Panc1 (cell line): ENCODE data around the gene TNN. TPM values are rescaled to one million over a fixed set of nuclear protein-coding genes. Genes with fewer than 3 reads are reported as not detected.

Experiments used
- total RNA-seq: library from RNA; stranded (reverse); gene quantifications from one replicate; pipeline ENCODE4 v1.2.1, GENCODE V29; 2021; ENCODE audit not compliant: unreplicated experiment

Gene TNN
- total RNA-seq, 1 experiment from 2014 or later = not detected

Other genes starting within 250 kb of the TNN start
- gene CACYBP, start 67.9 kb upstream of the TNN start, total RNA-seq = 137 TPM
- gene MRPS14, start 44.4 kb upstream of the TNN start, total RNA-seq = 25.1 TPM
- 0.31 TPM for gene KIAA0040, start 124.9 kb downstream of the TNN start, total RNA-seq